ENCODE data around the gene SHC3.

DNA sequence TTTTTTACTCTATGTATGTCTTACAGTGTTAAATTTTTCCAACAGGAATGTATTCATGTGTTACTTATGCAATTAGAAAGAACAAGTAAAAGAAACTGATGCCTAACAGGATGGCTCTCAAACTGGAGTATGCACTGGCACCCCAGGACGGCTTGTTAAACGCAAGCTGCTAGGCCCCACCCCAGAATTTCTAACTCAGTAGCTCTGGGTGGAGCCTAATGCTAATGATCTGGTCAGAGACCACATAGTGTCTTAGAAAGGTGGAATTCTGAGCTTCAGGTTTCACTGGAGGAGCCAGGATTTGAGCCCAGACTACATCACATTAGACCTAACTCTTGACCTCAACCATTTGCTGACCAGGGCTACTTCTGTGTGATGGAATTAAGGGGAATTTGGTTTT is 34.4 kb downstream of the SHC3 start:
- TF ChIP-seq CTCF (IDR thresholded peaks at IDR 0.05) (no peak), ZFX (IDR thresholded peaks at IDR 0.05; ENCODE audit: borderline replicate concordance) (no peak)

Measured in 22Rv1 (cell line).